Measurements from ENCODE around the gene MAGOH.

The MAGOH gene

DNA sequence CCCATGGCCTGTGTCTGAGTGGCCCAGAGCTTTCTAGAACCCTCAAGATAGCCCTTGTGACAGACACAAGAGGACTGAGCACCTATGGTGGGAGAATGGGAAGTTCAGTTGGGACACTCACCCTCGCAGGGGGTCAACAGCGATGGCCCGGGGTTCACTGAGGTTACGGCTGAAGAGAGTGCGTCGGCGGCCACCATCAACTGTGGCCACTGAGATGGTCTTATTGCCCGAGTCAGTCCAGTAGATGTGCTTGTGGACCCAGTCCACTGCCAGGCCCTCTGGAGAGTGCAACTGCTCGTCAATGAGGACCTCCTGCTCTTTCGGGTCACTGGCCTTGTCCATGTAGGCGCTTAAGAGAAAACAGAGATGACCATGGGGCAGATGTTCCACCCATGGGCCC is 25.7 kb upstream of the MAGOH start:
- Histone ChIP-seq H3K27me3 (ENCODE audit: control insufficient read depth, insufficient read depth, low read length) (no peaks in the 10 kb centered on the region), H3K36me3 (ENCODE audit: control insufficient read depth, insufficient read depth, low read length) (no peaks in the 10 kb centered on the region)

DNA sequence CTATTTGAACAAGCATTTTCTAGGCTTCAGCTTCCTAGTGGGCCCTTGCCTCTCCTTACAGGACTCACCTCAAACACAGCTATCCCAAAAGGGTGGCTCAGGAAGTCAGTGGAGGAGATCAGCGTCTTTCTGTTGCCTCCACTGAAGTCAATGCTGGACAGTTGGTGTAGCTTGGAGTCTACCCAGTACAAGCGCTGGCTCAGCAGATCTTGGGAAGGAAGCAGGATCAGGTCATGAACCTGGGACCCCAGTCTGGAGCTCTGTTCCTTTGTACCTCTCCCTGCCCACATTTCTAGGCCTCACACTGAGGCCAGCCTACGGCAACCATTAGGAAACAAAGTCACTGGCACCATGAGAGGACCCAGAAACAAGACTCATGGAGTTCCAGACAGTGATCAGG is 23.7 kb upstream of the MAGOH start:
- Histone ChIP-seq H3K9ac (ENCODE audit: low read length) (no peak overlapping the region), H3K36me3 (ENCODE audit: control insufficient read depth, insufficient read depth, low read length) (no peaks in the 10 kb centered on the region), H3K4me1 (ENCODE audit: control insufficient read depth, insufficient read depth, low read length) (no peaks in the 10 kb centered on the region), H3K27ac (ENCODE audit: low read depth, low read length) (no peak overlapping the region), H3K4me3 (ENCODE audit: low read length) (no peak overlapping the region), H3K27me3 (ENCODE audit: control insufficient read depth, insufficient read depth, low read length) (no peaks in the 10 kb centered on the region)

More for the DNA sequence above, 25.7 kb upstream of the MAGOH start:
- Histone ChIP-seq H3K27ac (ENCODE audit: low read depth, low read length) (no peak overlapping the region), H3K4me1 (ENCODE audit: control insufficient read depth, insufficient read depth, low read length) (no peaks in the 10 kb centered on the region), H3K4me3 (ENCODE audit: low read length) (no peak overlapping the region), H3K9ac (ENCODE audit: low read length) (no peak overlapping the region)

DNA sequence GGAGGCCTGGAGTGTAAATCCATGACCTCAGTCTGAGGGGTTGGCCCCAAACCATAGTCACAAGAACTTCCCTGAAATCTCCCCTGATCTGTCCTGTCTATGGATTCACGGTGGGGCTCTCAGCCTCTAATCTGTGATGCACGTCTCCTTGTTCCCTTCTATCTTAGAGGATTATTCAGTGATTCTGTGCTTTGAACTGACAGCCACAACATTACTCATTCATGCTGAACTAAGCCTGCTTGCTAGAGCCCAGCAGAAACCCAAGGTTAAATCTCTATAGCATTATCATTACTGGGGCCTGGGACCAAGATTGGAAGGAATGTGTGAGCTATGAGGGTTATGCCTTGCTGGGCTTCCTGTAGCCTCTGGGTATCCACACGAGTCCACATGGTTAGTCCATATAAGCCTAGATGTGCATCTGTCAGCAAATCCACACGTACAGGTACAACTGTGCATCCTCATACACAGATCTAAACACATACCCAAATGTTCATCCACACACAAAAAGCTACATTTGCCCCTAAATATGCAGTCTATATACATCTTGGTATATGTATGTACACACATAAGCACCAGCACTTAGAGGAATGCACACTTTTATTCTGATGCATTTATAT is 22.4 kb upstream of the MAGOH start:
- H3K4me1 ChIP-seq (ENCODE audit: control insufficient read depth, insufficient read depth, low read length), result no peaks in the 10 kb centered on the region
- no peak overlapping the region for H3K4me3 ChIP-seq (ENCODE audit: low read length)
- H3K36me3 ChIP-seq (ENCODE audit: control insufficient read depth, insufficient read depth, low read length), result no peaks in the 10 kb centered on the region
- no peaks in the 10 kb centered on the region for H3K27me3 ChIP-seq (ENCODE audit: control insufficient read depth, insufficient read depth, low read length)
- no peak overlapping the region for H3K9ac ChIP-seq (ENCODE audit: low read length)
- no peak overlapping the region for H3K27ac ChIP-seq (ENCODE audit: low read depth, low read length)

DNA sequence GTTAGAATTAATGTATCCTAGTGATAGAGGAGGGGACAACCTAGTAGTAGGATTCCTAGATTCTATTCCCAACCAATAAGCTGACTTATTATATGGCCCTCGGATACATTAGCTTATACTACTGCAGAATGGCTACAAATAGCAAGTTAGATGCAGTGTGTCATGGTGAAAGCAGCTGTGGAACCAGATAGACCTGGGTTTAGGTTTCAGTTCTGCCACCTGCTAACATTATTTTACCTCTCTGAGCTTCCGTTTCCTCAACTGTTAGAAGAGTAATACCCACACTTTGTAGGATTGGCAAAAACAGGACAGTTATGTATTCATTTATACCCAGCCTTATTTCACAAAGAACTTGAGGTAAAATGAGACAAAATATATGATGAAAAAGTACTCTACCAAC is 21.6 kb upstream of the MAGOH start:
- no peak overlapping the region for H3K4me3 ChIP-seq (ENCODE audit: low read length)
- H3K9ac ChIP-seq (ENCODE audit: low read length), result no peak overlapping the region
- H3K27me3 ChIP-seq (ENCODE audit: control insufficient read depth, insufficient read depth, low read length), result no peaks in the 10 kb centered on the region
- H3K36me3 ChIP-seq (ENCODE audit: control insufficient read depth, insufficient read depth, low read length), result no peaks in the 10 kb centered on the region
- H3K4me1 ChIP-seq (ENCODE audit: control insufficient read depth, insufficient read depth, low read length), result no peaks in the 10 kb centered on the region
- H3K27ac ChIP-seq (ENCODE audit: low read depth, low read length), result no peak overlapping the region

DNA sequence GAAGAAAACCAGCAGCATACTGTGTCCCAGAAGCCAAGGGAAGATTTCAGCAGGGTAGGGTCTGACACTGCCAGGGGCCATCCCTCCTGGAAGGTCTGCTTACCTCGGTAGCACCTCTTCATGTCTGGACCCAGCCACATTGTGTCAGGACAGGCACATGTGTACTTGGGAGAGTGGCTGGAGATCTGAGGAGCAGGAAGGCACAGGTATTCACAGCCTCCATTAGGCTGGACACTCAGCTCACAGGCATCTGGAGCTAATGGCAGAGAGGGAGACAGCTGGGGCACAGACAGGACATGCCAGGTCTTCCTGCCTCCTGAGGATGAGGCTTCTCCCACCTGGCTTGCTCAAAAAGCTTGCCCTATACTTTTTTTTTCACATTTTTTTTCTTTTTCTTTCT is 19.9 kb upstream of the MAGOH start:
- no peaks in the 10 kb centered on the region for H3K36me3 ChIP-seq (ENCODE audit: control insufficient read depth, insufficient read depth, low read length)

DNA sequence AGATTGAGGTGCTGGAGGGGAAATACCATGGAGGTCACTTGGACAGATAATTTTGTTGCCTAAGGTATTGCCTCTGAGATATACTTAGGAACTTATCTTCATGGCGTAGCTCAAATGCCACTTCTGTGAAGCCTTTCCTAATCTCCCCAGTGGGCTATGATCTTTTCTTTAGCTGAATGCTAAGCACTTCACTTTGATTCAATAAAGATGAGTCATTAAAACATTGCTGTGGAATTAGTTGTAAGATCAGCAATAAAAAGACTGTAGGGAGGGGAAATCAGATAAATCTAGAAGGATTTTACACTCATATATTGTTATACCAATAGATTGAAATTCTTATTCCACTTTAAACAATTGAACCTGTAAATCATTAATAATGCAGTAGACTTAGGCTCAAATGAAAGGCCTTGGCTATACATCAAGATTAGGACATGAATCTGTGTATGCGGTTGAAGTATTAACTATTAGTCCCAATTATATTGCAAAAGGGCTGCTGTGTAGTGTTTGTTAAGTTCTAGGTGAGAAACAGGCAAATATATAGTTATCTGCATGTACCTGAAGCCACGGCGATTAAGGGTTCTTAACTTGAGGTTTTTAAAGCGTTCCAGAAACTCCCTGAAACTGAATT is 19.2 kb upstream of the MAGOH start:
- H3K4me1 ChIP-seq (ENCODE audit: control insufficient read depth, insufficient read depth, low read length), result no peaks in the 10 kb centered on the region
- H3K9ac ChIP-seq (ENCODE audit: low read length), result no peak overlapping the region
- no peaks in the 10 kb centered on the region for H3K27me3 ChIP-seq (ENCODE audit: control insufficient read depth, insufficient read depth, low read length)
- H3K27ac ChIP-seq (ENCODE audit: low read depth, low read length), result no peak overlapping the region
- no peak overlapping the region for H3K4me3 ChIP-seq (ENCODE audit: low read length)
- no peaks in the 10 kb centered on the region for H3K36me3 ChIP-seq (ENCODE audit: control insufficient read depth, insufficient read depth, low read length)

More for the DNA sequence above, 19.9 kb upstream of the MAGOH start:
- no peaks in the 10 kb centered on the region for H3K4me1 ChIP-seq (ENCODE audit: control insufficient read depth, insufficient read depth, low read length)
- no peak overlapping the region for H3K4me3 ChIP-seq (ENCODE audit: low read length)
- no peak overlapping the region for H3K27ac ChIP-seq (ENCODE audit: low read depth, low read length)
- H3K9ac ChIP-seq (ENCODE audit: low read length), result no peak overlapping the region
- no peaks in the 10 kb centered on the region for H3K27me3 ChIP-seq (ENCODE audit: control insufficient read depth, insufficient read depth, low read length)

DNA sequence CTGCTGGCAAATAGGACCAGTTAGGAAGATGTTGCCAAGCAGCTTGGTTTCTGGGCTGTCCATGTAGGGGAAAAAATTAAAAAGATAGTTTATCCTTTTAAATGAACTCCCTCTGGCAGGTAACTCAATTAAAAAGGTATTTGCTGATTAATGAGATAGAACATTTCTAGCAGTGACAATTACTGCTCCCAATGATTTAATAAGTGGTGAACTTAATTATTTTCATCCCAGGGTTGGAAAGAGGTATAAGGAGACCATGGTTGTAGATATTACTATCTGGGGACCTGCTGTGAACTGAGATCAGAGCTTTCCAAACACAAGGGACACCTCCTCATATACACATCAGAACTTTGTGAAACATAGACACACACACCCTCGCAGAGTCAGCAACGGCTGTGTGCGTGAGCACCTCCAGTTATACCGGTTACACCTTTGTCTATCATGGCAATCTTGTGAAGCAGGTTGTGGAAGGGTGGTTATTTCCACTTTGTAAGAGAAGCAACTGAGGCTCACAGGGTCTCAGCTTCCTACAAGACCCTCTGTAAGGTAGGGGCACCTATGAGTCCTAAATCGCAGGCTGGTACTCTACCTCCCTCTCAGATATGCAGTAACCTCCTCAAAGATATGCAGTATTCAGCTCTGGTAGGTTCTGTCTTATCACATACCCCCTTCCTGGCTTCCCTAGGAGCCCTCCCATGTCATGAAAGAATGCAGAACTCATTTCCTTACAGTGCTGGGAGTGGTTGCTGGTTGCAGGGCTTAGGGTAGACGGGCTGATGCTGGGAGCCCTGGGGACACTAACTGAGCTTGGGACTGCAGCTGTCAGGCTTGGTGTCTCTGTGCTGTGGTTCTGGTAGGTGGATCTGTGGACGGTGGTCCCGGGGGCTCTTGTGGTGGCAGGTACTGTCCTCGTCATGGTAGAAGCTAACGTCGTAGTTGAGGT is 18.5 kb upstream of the MAGOH start:
- no peaks in the 10 kb centered on the region for H3K36me3 ChIP-seq (ENCODE audit: control insufficient read depth, insufficient read depth, low read length)
- no peak overlapping the region for H3K4me3 ChIP-seq (ENCODE audit: low read length)
- no peaks in the 10 kb centered on the region for H3K4me1 ChIP-seq (ENCODE audit: control insufficient read depth, insufficient read depth, low read length)
- H3K27me3 ChIP-seq (ENCODE audit: control insufficient read depth, insufficient read depth, low read length), result no peaks in the 10 kb centered on the region
- no peak overlapping the region for H3K27ac ChIP-seq (ENCODE audit: low read depth, low read length)
- no peak overlapping the region for H3K9ac ChIP-seq (ENCODE audit: low read length)

DNA sequence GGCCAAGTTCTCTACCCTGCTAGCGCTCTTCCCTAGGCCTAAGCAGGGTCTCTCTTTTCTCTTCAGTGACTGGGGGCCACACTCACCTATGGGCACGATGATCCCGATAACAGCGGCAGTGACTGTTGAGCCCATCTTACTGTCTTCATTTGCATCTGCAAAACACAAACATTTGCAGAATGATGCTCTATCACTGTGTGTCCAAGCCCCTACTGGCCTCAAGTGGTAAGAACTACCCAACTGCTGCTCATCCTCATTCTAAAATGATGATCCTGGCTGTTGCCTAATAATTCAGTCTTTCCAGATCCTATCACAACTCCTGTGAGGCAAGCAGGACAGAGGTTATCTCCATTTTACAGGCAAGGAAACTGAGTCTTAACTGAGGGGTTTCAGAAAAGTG is 16.7 kb upstream of the MAGOH start:
- H3K27me3 ChIP-seq (ENCODE audit: control insufficient read depth, insufficient read depth, low read length), result no peaks in the 10 kb centered on the region
- H3K4me1 ChIP-seq (ENCODE audit: control insufficient read depth, insufficient read depth, low read length), result no peaks in the 10 kb centered on the region
- no peak overlapping the region for H3K9ac ChIP-seq (ENCODE audit: low read length)
- H3K4me3 ChIP-seq (ENCODE audit: low read length), result no peak overlapping the region
- H3K27ac ChIP-seq (ENCODE audit: low read depth, low read length), result no peak overlapping the region
- no peaks in the 10 kb centered on the region for H3K36me3 ChIP-seq (ENCODE audit: control insufficient read depth, insufficient read depth, low read length)

DNA sequence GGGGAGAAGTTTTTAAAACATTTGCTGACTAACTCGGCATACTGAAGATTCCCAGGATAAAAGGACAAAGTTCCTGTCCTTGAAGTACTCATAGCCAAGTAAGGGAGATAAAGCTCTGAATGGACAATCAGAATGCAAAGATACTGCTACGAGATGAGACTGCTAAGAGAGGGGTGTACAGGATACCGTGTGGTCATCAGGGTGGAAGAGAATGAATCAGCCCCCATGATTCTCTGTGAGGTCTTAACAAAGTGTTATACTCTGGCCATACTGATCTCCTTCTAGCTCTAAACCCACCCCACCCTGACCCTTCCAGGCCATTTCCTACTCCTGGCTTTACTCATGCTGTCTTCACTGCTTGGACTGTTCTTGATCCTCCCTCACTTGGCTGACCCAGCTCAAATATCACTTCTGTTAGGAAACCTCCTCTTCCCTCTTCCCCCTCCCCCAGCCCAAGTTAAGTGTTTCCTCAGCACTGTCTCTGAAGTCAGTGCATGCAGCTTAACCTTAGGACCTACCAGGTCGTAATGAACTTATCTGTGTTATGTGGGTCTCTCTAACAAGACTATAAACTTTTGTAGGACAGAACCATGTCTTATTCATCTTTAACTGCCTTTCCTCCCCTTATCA is 15.8 kb upstream of the MAGOH start:
- no peaks in the 10 kb centered on the region for H3K36me3 ChIP-seq (ENCODE audit: control insufficient read depth, insufficient read depth, low read length)
- no peak overlapping the region for H3K27ac ChIP-seq (ENCODE audit: low read depth, low read length)
- no peak overlapping the region for H3K9ac ChIP-seq (ENCODE audit: low read length)
- H3K4me3 ChIP-seq (ENCODE audit: low read length), result no peak overlapping the region
- no peaks in the 10 kb centered on the region for H3K4me1 ChIP-seq (ENCODE audit: control insufficient read depth, insufficient read depth, low read length)
- H3K27me3 ChIP-seq (ENCODE audit: control insufficient read depth, insufficient read depth, low read length), result no peaks in the 10 kb centered on the region

DNA sequence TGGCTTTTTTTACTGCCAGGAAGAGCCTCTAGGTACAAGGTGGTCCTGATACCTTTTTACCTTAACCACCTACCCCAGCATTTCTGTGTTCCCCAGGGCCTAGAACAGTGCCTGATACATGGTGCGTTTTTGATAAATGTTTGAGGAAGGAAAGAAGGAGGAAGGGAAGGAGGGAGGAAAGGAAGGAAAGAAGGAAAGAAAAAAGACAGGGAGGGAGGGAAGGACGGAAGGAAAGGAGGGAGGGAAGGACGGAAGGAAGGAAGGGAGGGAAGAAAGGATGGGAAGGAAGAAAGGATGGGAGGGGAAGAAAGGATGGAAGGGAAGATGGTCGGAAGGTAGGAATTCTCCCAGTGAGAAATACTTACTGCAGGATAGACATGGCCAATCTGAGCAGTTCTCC is 12.0 kb upstream of the MAGOH start:
- Histone ChIP-seq H3K36me3 (ENCODE audit: control insufficient read depth, insufficient read depth, low read length) (no peaks in the 10 kb centered on the region), H3K4me3 (ENCODE audit: low read length) (no peak overlapping the region), H3K27ac (ENCODE audit: low read depth, low read length) (no peak overlapping the region), H3K9ac (ENCODE audit: low read length) (no peak overlapping the region), H3K27me3 (ENCODE audit: control insufficient read depth, insufficient read depth, low read length) (no peaks in the 10 kb centered on the region), H3K4me1 (ENCODE audit: control insufficient read depth, insufficient read depth, low read length) (no peaks in the 10 kb centered on the region)

DNA sequence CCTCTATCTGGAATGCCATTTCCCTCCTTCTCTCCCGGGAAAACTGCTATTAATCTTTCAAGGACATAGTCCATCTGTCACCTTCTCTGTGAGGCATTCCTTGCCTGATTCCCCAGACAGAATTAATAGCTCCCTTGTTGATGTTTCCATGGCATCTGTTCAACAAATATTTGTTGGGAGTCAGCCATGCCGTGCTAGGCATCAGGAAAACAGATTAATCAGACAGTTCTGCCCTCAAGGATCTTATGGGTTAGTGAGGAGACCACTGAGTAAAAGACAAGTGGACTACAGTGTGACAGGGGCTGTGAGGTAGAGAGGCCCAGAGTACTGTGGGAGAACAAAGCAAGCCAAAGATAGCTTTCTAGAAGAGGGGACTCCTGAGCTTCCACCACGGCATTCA is 11.4 kb upstream of the MAGOH start:
- no peak overlapping the region for H3K4me3 ChIP-seq (ENCODE audit: low read length)
- no peak overlapping the region for H3K27ac ChIP-seq (ENCODE audit: low read depth, low read length)
- H3K27me3 ChIP-seq (ENCODE audit: control insufficient read depth, insufficient read depth, low read length), result no peaks in the 10 kb centered on the region
- no peaks in the 10 kb centered on the region for H3K4me1 ChIP-seq (ENCODE audit: control insufficient read depth, insufficient read depth, low read length)
- no peaks in the 10 kb centered on the region for H3K36me3 ChIP-seq (ENCODE audit: control insufficient read depth, insufficient read depth, low read length)
- no peak overlapping the region for H3K9ac ChIP-seq (ENCODE audit: low read length)

Measured in rectal smooth muscle tissue (tissue), 1 donor.